Measurements from ENCODE around the gene PSMD10. TPM values are rescaled to one million over a fixed set of nuclear protein-coding genes. Genes with fewer than 3 reads are reported as not detected.

The PSMD10 gene
- total and polyA plus RNA-seq, 4 donors = 17.7 to 21.9 (median 19.1) TPM

- no peak for TF ChIP-seq RXRA (IDR thresholded peaks at IDR 0.05)
- no peak for TF ChIP-seq SP1 (IDR thresholded peaks at IDR 0.05)
- no peak for TF ChIP-seq REST (IDR thresholded peaks at IDR 0.05)
- TF ChIP-seq, protein P1, sequence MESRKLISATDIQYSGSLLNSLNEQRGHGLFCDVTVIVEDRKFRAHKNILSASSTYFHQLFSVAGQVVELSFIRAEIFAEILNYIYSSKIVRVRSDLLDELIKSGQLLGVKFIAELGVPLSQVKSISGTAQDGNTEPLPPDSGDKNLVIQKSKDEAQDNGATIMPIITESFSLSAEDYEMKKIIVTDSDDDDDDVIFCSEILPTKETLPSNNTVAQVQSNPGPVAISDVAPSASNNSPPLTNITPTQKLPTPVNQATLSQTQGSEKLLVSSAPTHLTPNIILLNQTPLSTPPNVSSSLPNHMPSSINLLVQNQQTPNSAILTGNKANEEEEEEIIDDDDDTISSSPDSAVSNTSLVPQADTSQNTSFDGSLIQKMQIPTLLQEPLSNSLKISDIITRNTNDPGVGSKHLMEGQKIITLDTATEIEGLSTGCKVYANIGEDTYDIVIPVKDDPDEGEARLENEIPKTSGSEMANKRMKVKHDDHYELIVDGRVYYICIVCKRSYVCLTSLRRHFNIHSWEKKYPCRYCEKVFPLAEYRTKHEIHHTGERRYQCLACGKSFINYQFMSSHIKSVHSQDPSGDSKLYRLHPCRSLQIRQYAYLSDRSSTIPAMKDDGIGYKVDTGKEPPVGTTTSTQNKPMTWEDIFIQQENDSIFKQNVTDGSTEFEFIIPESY (IDR thresholded peaks at IDR 0.05) = no peak
- no peak for TF ChIP-seq JUND (IDR thresholded peaks at IDR 0.05)
- no peak for DNase-seq (ENCODE audit: low spot score)
- no peak overlapping the region for H3K4me3 ChIP-seq (ENCODE audit: low read depth in 1 of 3, low read length in 3 of 3)
- H3K27me3 ChIP-seq (ENCODE audit: control insufficient read depth in 4 of 4, insufficient read depth in 4 of 4, low read length in 3 of 4) = no peaks in the 10 kb centered on the region
- no peaks in the 10 kb centered on the region for H3K36me3 ChIP-seq (ENCODE audit: control insufficient read depth in 4 of 4, insufficient read depth in 3 of 4, low read depth in 1 of 4, low read length in 3 of 4)
- H3K9ac ChIP-seq (ENCODE audit: low read depth in 1 of 2, low read length in 2 of 2) = no peak overlapping the region
- no peaks in the 10 kb centered on the region for H3K9me3 ChIP-seq (ENCODE audit: control insufficient read depth in 4 of 4, low read length in 3 of 4)
- H3K27ac ChIP-seq (ENCODE audit: low read depth in 1 of 2, low read length in 2 of 2) = no peak overlapping the region
- H3K4me1 ChIP-seq (ENCODE audit: control insufficient read depth in 4 of 4, insufficient read depth in 4 of 4, low read length in 3 of 4) = peaks cover 0 to 1% (median 0%) of the 10 kb centered on the region in 4 donors
Measured at GRCh38 chrX:108105473-108105872, 14.1 kb upstream of the PSMD10 start.

DNA sequence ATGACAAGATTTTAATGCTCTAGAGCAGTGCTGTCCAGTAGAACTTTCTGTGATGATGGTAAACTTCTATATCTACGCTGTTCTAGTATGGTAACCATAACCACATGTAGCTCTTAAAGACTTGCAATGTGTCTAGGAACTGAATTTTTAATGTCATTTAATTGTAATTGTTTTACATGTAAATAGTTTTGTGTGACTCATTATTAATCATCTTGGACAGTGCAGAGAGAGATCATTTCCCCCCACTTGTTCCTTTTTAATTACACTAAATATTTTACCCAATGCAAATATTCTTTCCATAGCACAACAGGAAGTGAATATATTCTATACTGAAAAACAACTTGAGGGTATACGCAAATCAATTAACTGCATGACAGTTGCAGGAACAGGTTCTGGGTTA is 6.0 kb upstream of the PSMD10 start:
- no peaks in the 10 kb centered on the region for H3K9me3 ChIP-seq (ENCODE audit: control insufficient read depth in 4 of 4, low read length in 3 of 4)
- no peak overlapping the region for H3K4me3 ChIP-seq (ENCODE audit: low read depth in 1 of 3, low read length in 3 of 3)
- H3K27me3 ChIP-seq (ENCODE audit: control insufficient read depth in 4 of 4, insufficient read depth in 4 of 4, low read length in 3 of 4) = no peaks in the 10 kb centered on the region
- H3K4me1 ChIP-seq (ENCODE audit: control insufficient read depth in 4 of 4, insufficient read depth in 4 of 4, low read length in 3 of 4) = no peaks in the 10 kb centered on the region
- H3K27ac ChIP-seq (ENCODE audit: low read depth in 1 of 2, low read length in 2 of 2) = no peak overlapping the region
- WGBS = 96% methylated on average over 2 of the region's 2 CpGs
- no peak overlapping the region for H3K9ac ChIP-seq (ENCODE audit: low read depth in 1 of 2, low read length in 2 of 2)
- TF ChIP-seq, protein P1 (IDR thresholded peaks at IDR 0.05) = no peak
- TF ChIP-seq FOXA1 (IDR thresholded peaks at IDR 0.05) (no peak), TAF1 (conservative IDR thresholded peaks at IDR 0.05) (no peak), RAD21 (IDR thresholded peaks at IDR 0.05) (no peak), GABPA (IDR thresholded peaks at IDR 0.05 in 1 of 2, conservative IDR thresholded peaks at IDR 0.05 in 1 of 2) (no peak), EGR1 (IDR thresholded peaks at IDR 0.05; ENCODE audit: low read depth in 2 of 2) (no peak), FOXA2 (IDR thresholded peaks at IDR 0.05) (no peak), NR2F2 (IDR thresholded peaks at IDR 0.05) (no peak), HNF4A (conservative IDR thresholded peaks at IDR 0.05) (no peak), REST (IDR thresholded peaks at IDR 0.05) (no peak), YY1 (IDR thresholded peaks at IDR 0.05) (no peak), JUND (IDR thresholded peaks at IDR 0.05) (no peak), SP1 (IDR thresholded peaks at IDR 0.05) (no peak), RXRA (IDR thresholded peaks at IDR 0.05) (no peak), HNF4G (IDR thresholded peaks at IDR 0.05) (no peak), ATF3 (IDR thresholded peaks at IDR 0.05) (no peak)
- TF ChIP-seq, protein P2, sequence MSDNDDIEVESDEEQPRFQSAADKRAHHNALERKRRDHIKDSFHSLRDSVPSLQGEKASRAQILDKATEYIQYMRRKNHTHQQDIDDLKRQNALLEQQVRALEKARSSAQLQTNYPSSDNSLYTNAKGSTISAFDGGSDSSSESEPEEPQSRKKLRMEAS (IDR thresholded peaks at IDR 0.05) = no peak
- TF ChIP-seq, protein P3, sequence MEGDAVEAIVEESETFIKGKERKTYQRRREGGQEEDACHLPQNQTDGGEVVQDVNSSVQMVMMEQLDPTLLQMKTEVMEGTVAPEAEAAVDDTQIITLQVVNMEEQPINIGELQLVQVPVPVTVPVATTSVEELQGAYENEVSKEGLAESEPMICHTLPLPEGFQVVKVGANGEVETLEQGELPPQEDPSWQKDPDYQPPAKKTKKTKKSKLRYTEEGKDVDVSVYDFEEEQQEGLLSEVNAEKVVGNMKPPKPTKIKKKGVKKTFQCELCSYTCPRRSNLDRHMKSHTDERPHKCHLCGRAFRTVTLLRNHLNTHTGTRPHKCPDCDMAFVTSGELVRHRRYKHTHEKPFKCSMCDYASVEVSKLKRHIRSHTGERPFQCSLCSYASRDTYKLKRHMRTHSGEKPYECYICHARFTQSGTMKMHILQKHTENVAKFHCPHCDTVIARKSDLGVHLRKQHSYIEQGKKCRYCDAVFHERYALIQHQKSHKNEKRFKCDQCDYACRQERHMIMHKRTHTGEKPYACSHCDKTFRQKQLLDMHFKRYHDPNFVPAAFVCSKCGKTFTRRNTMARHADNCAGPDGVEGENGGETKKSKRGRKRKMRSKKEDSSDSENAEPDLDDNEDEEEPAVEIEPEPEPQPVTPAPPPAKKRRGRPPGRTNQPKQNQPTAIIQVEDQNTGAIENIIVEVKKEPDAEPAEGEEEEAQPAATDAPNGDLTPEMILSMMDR (IDR thresholded peaks at IDR 0.05; ENCODE audit: low read depth, low read length, missing input control) = no peak
- no peaks in the 10 kb centered on the region for H3K36me3 ChIP-seq (ENCODE audit: control insufficient read depth in 4 of 4, insufficient read depth in 3 of 4, low read depth in 1 of 4, low read length in 3 of 4)
- DNase-seq (ENCODE audit: low spot score) = no peak

All from liver (tissue), 9 donors.